ENCODE measurements around the gene GABRG3. TPM values are rescaled to one million over a fixed set of nuclear protein-coding genes. Genes with fewer than 3 reads are reported as not detected.

GABRG3 gene
- under 1 TPM in 3 of 4 donors, not detected in 1; under 0.01 to 0.28 (median under 0.01) TPM for total RNA-seq
- polyA plus RNA-seq, result under 1 TPM in 1 of 3 donors, not detected in 2; 0.10 TPM

DNA sequence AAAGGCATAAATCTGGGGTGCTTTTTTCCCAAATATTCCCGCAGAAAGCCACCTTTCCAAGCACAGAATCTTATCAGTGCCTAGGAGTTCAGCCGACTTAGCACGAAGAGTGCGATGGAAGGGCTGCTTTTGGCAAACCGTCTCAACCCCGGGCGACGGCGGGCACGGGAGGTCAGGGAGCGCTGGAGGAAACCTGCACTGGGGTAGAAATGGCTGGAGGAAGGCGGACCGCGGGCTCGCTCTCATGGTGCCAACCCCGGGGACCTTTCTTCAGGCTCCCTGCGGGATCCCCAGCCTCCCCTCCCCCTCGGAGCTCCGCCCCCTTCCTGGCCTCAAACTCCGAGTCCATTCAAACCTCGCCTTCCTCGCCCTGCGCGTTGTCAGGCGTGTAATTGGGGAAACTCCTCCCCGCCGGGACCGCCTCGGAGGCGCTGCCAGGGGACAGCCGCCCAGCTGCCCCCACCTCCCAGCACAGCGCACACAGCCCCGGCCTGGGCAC is at the start of gene GABRG3:
Gene GABRG3, plus strand, starts transcription at position 470 of the 499 bp plus-strand sequence.
- 7 to 39% methylated on average over 33 of the region's 33 CpGs for WGBS, 2 donors
- Histone ChIP-seq H3K9me3 (no peaks in the 10 kb centered on the region), H3K27ac (no peak within 1 kb of the TSS), H3K36me3 (no peaks in the 10 kb centered on the region), H3K4me3 (no peak within 1 kb of the TSS), H3K4me1 (no peaks in the 10 kb centered on the region), H3K27me3 (peaks cover 6 to 47% (median 8%) of the 10 kb centered on the region in 3 donors)
- TF ChIP-seq, protein P1, sequence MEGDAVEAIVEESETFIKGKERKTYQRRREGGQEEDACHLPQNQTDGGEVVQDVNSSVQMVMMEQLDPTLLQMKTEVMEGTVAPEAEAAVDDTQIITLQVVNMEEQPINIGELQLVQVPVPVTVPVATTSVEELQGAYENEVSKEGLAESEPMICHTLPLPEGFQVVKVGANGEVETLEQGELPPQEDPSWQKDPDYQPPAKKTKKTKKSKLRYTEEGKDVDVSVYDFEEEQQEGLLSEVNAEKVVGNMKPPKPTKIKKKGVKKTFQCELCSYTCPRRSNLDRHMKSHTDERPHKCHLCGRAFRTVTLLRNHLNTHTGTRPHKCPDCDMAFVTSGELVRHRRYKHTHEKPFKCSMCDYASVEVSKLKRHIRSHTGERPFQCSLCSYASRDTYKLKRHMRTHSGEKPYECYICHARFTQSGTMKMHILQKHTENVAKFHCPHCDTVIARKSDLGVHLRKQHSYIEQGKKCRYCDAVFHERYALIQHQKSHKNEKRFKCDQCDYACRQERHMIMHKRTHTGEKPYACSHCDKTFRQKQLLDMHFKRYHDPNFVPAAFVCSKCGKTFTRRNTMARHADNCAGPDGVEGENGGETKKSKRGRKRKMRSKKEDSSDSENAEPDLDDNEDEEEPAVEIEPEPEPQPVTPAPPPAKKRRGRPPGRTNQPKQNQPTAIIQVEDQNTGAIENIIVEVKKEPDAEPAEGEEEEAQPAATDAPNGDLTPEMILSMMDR (IDR thresholded peaks at IDR 0.05), result no peak
- no peak for TF ChIP-seq EP300 (IDR thresholded peaks at IDR 0.05)
- no peak for TF ChIP-seq POLR2AphosphoS5 (IDR thresholded peaks at IDR 0.05)
- intact Hi-C loops (cut with DNase I), result no loop called here
- DNase-seq, result no peak

DNA sequence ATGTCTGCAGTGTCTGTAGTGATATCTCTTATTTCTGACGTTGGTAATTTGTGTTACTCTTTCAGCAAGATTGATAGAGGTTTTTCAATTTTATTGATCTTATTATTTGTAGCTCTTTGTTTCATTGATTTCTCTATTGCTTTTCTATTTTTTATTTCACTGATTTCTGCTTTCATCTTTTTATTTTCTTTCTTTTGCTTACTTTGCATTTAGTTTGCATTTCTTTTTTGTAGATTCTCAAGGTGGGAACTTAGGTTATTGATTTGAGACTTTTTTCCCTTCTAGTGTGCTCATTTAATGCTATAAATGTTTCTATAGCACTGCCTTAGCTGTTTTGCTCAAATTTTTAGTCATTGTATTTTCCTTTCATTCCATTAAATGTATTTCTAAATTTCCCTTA is 49.5 kb upstream of the GABRG3 start:
- DNase-seq, result no peak
- peaks cover 0 to 7% (median 3%) of the 10 kb centered on the region in 4 donors for H3K9me3 ChIP-seq
- 47 to 74% methylated on average over 1 of the region's 1 CpG for WGBS, 2 donors
- TF ChIP-seq POLR2AphosphoS5 (IDR thresholded peaks at IDR 0.05), result no peak
- no peak for TF ChIP-seq EP300 (IDR thresholded peaks at IDR 0.05)
- TF ChIP-seq POLR2A (IDR thresholded peaks at IDR 0.05), result no peak
- TF ChIP-seq, protein P1 (IDR thresholded peaks at IDR 0.05), result no peak
- intact Hi-C loops (cut with DNase I), result no loop called here
- no peaks in the 10 kb centered on the region for H3K4me1 ChIP-seq
- no peaks in the 10 kb centered on the region for H3K36me3 ChIP-seq
- H3K27me3 ChIP-seq, result no peaks in the 10 kb centered on the region
- no peak overlapping the region for H3K4me3 ChIP-seq
- H3K27ac ChIP-seq, result no peak overlapping the region

DNA sequence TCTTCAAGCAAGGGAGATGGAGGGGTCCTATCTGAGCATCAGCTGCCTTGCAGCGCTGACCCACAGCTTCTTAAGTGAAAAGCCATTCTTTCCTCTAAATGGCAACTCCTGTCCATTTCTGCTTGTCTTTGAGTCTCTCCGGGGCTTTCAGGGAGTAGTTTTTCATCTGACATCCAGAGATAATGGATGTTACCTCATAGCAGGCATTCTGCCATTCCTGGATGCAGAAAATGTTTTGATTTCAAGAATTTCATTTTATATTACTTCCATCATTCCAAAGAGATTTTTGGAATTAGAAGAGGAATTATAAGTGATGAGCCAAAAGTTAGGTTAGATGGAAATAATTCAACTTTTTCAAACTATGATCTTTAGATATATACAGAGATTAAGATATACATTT is 44.9 kb upstream of the GABRG3 start:
- H3K4me3 ChIP-seq, result no peak overlapping the region
- 84 to 85% methylated on average over 2 of the region's 2 CpGs for WGBS, 2 donors
- DNase-seq, result no peak
- no peaks in the 10 kb centered on the region for H3K4me1 ChIP-seq
- no peak overlapping the region for H3K27ac ChIP-seq
- no peaks in the 10 kb centered on the region for H3K9me3 ChIP-seq
- no peaks in the 10 kb centered on the region for H3K36me3 ChIP-seq
- H3K27me3 ChIP-seq, result no peaks in the 10 kb centered on the region
- intact Hi-C loops (cut with DNase I), result no loop called here
- TF ChIP-seq POLR2AphosphoS5 (IDR thresholded peaks at IDR 0.05) (no peak), POLR2A (IDR thresholded peaks at IDR 0.05) (no peak), EP300 (IDR thresholded peaks at IDR 0.05) (no peak)
- TF ChIP-seq, protein P1 (IDR thresholded peaks at IDR 0.05), result no peak

DNA sequence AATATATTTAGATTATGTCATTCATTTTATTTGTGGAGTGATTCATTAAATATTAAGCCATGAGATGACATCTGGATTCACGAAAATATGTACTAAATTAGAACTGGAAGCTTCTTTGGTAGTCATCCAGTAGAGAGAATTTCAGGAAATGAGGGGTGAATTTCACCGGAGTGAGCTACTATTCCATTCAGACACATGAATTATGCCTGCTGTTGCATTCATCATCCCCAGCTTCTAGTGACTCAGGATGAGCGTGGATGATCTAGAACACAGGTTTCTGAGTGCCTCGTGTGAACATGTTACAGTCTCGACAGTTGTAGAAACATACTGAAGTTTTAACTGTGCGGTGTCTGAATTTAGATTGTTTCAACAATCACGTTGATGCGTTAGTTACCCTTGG is 42.9 kb upstream of the GABRG3 start:
- no peaks in the 10 kb centered on the region for H3K9me3 ChIP-seq
- no peaks in the 10 kb centered on the region for H3K36me3 ChIP-seq
- no peaks in the 10 kb centered on the region for H3K4me1 ChIP-seq
- H3K27ac ChIP-seq, result no peak overlapping the region
- no peaks in the 10 kb centered on the region for H3K27me3 ChIP-seq
- intact Hi-C loops (cut with DNase I), result no loop called here
- TF ChIP-seq EP300 (IDR thresholded peaks at IDR 0.05), result no peak
- no peak for TF ChIP-seq POLR2AphosphoS5 (IDR thresholded peaks at IDR 0.05)
- no peak for TF ChIP-seq POLR2A (IDR thresholded peaks at IDR 0.05)
- TF ChIP-seq, protein P1 (IDR thresholded peaks at IDR 0.05), result no peak
- WGBS, 2 donors, result 76 to 77% methylated on average over 8 of the region's 8 CpGs
- DNase-seq, result no peak
- H3K4me3 ChIP-seq, result no peak overlapping the region

DNA sequence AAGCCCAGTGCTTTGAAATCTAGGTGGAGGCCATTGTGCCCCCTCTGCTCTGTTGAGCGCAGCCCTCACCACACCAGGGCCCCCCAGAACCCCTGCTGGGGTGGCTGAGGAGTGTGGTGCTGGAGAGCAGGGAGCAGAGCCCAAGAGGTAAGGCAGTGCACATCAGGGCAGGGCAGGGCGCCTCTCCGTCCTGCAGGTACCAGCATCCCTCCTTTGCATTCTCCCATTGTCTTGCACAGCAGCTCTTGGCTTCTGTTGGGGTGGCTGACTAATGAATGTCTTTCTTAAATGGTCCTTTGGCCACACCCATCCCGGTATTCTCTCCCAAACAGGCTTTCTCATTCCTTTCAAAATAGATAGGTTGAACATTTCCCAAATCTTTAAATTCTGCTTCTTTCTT is 41.4 kb upstream of the GABRG3 start:
- TF ChIP-seq EP300 (IDR thresholded peaks at IDR 0.05) (no peak), POLR2AphosphoS5 (IDR thresholded peaks at IDR 0.05) (no peak), POLR2A (IDR thresholded peaks at IDR 0.05) (no peak)
- TF ChIP-seq, protein P1 (IDR thresholded peaks at IDR 0.05), result no peak
- Histone ChIP-seq H3K27me3 (no peaks in the 10 kb centered on the region), H3K4me1 (no peaks in the 10 kb centered on the region), H3K4me3 (no peak overlapping the region), H3K9me3 (no peaks in the 10 kb centered on the region), H3K36me3 (no peaks in the 10 kb centered on the region), H3K27ac (no peak overlapping the region)
- intact Hi-C loops (cut with DNase I), result no loop called here
- 84 to 86% methylated on average over 4 of the region's 4 CpGs for WGBS, 2 donors
- DNase-seq, result no peak
